Brain microvascular endothelial cell (primary cell): ENCODE measurements around the gene DYRK2.

Experiments used
- DNase-seq: peaks from one replicate; pipeline ENCODE4 v3.0.0-alpha.2; 2020
- H3K27ac ChIP-seq: fragments of 250-450 bp; sonication (Bioruptor Pico); 2 replicates; pipeline ENCODE4 v1.5.1; 2020; ENCODE audit warnings: mild to moderate bottlenecking, moderate library complexity
- H3K27me3 ChIP-seq: fragments of 250-450 bp; sonication (Bioruptor Pico); replicated peaks from 2 replicates; pipeline ENCODE4 v1.5.1; 2020; ENCODE audit warnings: mild to moderate bottlenecking
- H3K36me3 ChIP-seq: fragments of 250-450 bp; sonication (Bioruptor Pico); replicated peaks from 2 replicates; pipeline ENCODE4 v1.5.1; 2020; ENCODE audit warnings: mild to moderate bottlenecking
- H3K4me3 ChIP-seq: 2 replicates; pipeline ENCODE4 v1.5.1; 2011; ENCODE audit warnings: low read depth, mild to moderate bottlenecking, control low read depth, low read length, moderate library complexity
- in situ Hi-C: cut with HindIII; loops from 2 replicates; pipeline ENCODE4 v1.10.0; 2017; ENCODE audit warnings: low sequenced_read_pairs, low pct_ligation_motif_present
- TF ChIP-seq, protein P1 (sequence below): IDR thresholded peaks from 2 replicates; pipeline ENCODE4 v1.5.1; 2011; ENCODE audit warnings: low read depth, mild to moderate bottlenecking, moderate library complexity, low read length, control low read depth, inconsistent platforms; ENCODE audit errors: missing control alignments

Gene DYRK2

DNA sequence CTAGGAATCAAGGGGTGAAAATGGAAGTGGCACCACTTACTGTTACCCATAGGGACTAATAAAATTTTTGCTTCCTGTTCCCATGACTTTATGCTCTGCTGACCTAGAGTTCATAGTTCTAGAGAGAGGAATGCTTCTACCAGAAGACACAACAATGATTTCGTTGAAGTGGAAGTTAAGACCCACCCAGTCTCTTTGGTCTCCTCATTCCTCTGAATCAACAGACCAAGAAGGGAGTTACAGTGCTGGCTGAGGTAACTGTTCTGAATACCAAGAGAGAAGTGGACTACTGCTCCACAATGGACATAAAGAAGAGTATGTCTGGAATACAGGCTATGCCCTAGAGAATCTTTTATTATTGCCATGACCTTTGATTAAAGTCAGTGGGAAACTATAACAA lies 23.5 kb upstream of the DYRK2 start:
- H3K36me3 ChIP-seq = no peaks in the 10 kb centered on the region
- DNase-seq = no peak
- H3K27me3 ChIP-seq = no peaks in the 10 kb centered on the region
- no peak overlapping the region for H3K27ac ChIP-seq
- TF ChIP-seq, protein P1, sequence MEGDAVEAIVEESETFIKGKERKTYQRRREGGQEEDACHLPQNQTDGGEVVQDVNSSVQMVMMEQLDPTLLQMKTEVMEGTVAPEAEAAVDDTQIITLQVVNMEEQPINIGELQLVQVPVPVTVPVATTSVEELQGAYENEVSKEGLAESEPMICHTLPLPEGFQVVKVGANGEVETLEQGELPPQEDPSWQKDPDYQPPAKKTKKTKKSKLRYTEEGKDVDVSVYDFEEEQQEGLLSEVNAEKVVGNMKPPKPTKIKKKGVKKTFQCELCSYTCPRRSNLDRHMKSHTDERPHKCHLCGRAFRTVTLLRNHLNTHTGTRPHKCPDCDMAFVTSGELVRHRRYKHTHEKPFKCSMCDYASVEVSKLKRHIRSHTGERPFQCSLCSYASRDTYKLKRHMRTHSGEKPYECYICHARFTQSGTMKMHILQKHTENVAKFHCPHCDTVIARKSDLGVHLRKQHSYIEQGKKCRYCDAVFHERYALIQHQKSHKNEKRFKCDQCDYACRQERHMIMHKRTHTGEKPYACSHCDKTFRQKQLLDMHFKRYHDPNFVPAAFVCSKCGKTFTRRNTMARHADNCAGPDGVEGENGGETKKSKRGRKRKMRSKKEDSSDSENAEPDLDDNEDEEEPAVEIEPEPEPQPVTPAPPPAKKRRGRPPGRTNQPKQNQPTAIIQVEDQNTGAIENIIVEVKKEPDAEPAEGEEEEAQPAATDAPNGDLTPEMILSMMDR = no peak
- H3K4me3 ChIP-seq = no peak overlapping the region
- in situ Hi-C loops = no loop called here

DNA sequence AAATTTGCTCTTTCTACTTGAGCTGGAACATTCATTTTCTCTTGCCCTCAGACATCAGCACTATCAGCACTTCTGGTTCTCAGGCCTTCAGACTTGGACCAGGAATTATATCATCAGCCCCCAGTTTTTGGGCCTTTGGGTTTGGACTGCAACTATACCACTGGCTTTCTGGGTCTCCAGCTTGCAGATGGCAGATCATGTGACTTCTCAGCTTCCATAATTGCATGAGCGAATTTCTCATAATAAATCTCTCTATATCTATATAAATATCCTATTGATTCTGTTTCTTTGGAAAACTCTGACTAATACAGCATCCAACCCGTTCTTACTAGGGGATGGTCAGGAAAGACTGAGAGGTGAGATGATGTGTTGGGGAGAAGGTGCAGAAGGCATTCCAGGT lies 22.4 kb upstream of the DYRK2 start:
- Histone ChIP-seq H3K27ac (no peak overlapping the region), H3K27me3 (no peaks in the 10 kb centered on the region), H3K36me3 (no peaks in the 10 kb centered on the region), H3K4me3 (no peak overlapping the region)
- DNase-seq = no peak
- in situ Hi-C loops = no loop called here
- TF ChIP-seq, protein P1 = no peak

DNA sequence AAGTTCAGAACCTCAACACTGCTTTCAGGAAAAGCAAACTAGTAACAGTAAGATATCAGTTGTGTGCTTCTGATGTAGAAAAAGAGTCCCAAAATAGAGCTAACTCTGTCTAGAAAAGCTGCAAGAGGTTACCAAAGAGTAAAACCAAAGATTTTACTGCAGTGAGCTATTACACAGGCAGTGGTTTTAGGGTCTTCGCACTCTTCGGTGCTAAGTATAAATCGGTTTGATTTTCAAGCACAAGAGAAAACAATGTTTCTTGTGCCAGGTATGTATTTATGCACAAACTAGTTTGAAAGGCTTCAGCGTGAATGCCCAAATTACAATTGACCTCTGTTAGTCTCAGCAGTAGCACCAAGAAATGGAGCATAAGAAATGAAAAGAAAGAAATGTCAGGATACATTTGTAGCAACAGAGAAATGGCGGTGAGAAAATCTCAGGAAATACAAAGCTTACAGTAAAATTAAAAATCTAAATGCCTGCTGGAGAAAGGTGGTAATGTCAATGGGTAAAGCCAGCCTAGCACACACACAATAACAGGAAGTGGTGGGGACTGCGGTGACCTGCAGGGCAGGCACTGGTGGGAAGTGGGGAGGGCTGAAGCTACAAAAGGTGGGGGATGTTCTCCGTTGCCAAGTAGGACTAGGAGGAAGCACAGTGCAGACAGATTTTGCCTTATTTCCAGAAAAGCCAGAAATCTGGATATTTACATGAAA lies 18.0 kb upstream of the DYRK2 start:
- H3K4me3 ChIP-seq = no peak overlapping the region
- no peak for DNase-seq
- TF ChIP-seq, protein P1 = peak; percentile 13
- H3K27me3 ChIP-seq = no peaks in the 10 kb centered on the region
- no peak overlapping the region for H3K27ac ChIP-seq
- no peaks in the 10 kb centered on the region for H3K36me3 ChIP-seq
- in situ Hi-C loops = no loop called here

DNA sequence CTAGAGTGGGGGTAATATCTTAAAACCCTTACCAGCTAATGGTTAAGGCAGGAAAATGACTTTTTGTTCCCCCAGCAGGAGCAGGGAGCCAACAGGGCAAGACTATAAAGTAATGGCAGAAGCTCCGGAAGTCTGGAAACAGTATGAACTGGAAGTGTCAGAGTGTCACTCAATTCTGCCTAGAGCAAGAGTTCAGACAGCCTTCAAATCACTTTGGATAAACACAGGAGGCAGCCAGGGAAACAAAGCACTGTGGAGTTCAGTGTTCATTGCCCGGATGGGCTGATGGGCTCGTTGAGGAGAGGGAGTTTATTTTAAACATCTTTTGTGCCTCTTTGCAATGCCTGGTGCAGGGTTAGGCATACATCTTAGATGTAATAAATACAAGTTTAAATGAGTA lies 16.5 kb upstream of the DYRK2 start:
- Histone ChIP-seq H3K27me3 (no peaks in the 10 kb centered on the region), H3K27ac (no peak overlapping the region), H3K4me3 (no peak overlapping the region), H3K36me3 (no peaks in the 10 kb centered on the region)
- in situ Hi-C loops = no loop called here
- DNase-seq = no peak
- TF ChIP-seq, protein P1 = no peak

DNA sequence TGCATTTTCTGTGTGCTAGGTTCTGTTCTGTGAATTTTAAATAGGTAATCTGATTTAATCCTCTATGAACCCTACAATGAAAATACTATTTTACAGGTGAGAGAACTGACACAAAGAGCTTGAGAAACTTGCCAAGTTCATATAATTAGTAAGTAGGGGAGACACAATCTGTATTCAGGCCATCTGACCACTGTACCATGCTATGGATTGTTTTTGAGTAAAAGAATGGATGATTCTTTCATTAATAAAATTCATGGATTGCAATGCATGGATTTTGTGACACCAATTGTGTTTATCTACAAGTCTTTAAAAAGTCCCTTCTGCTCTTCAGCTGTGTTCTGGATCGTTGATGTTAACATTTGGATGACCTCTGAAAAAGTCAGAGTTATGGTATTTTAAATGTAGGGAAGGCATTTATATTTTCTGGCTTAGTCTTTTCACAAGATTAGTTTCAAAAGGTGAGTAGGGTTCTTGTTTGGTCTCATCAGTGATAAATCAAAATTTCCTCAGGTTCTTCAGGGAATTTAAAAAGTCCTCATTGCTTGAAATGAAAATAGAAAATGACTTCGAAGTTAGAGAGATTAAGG lies 15.4 kb upstream of the DYRK2 start:
- H3K27ac ChIP-seq = no peak overlapping the region
- no peaks in the 10 kb centered on the region for H3K27me3 ChIP-seq
- no peak for DNase-seq
- no peak overlapping the region for H3K4me3 ChIP-seq
- in situ Hi-C loops = no loop called here
- TF ChIP-seq, protein P1 = no peak
- H3K36me3 ChIP-seq = no peaks in the 10 kb centered on the region
